ENCODE data around the gene LMNTD1. TPM values are rescaled to one million over a fixed set of nuclear protein-coding genes. Genes with fewer than 3 reads are reported as not detected.

Gene LMNTD1
- total and polyA plus RNA-seq, 2 of the 4 experiments (the other 2 are of a cell fraction): 1.5 to 4.3 TPM

DNA sequence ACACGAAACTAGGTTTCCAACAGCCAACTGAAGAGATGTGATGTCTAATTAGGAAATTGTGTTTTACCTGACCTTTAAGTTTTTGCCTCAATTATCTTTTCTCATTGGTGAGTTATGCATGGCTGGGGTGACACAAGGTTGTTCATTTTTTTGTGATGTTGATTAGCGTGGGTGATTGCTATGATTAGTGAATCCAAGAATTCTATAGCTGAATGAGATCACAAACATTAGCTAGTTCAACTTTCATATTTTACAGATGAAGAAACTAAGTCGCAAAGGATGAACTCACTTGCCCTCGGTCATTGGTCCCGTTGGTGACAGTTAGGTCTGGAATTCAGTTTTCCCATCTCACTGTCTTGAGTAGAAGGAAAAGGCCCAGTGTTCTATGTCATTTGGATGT, 32.6 kb upstream of the LMNTD1 start:
- Histone ChIP-seq H3K18ac (ENCODE audit: low read depth, low read length) (no peak overlapping the region), H3K9ac (ENCODE audit: low read depth, low read length) (no peak overlapping the region), H2BK20ac (ENCODE audit: low read depth, low read length) (no peak overlapping the region), H3K9me1 (ENCODE audit: insufficient read depth, low read length) (no peaks in the 10 kb centered on the region), H3K27ac (ENCODE audit: insufficient read depth, low read length) (no peak overlapping the region), H3K23ac (ENCODE audit: low read depth, low read length) (no peak overlapping the region), H4K20me1 (ENCODE audit: insufficient read depth, low read length) (no peaks in the 10 kb centered on the region), H3K4me2 (ENCODE audit: low read depth, low read length) (no peak overlapping the region), H3K36me3 (ENCODE audit: control insufficient read depth, insufficient read depth, low read length) (no peaks in the 10 kb centered on the region), H3K4me1 (ENCODE audit: control insufficient read depth, insufficient read depth, low read length) (peaks cover 3% of the 10 kb centered on the region; the same call in 1 of the 2 replicates), H4K8ac (ENCODE audit: low read depth in 2 of 2, low read length in 2 of 2) (no peak overlapping the region), H2BK120ac (ENCODE audit: low read depth, low read length) (no peak overlapping the region), H2BK15ac (ENCODE audit: low read depth, low read length) (no peak overlapping the region), H3K79me1 (ENCODE audit: low read depth in 1 of 2, low read length in 2 of 2) (no peaks in the 10 kb centered on the region), H3K4me3 (ENCODE audit: insufficient read depth, low read depth, low read length) (no peak overlapping the region), H2AFZ (replicated peaks; ENCODE audit: low read length, poor library complexity) (no peak overlapping the region), H3K27me3 (ENCODE audit: control insufficient read depth, insufficient read depth, low read length) (no peaks in the 10 kb centered on the region), H4K91ac (ENCODE audit: insufficient read depth, low read depth, low read length) (no peak overlapping the region), H3K14ac (replicated peaks; ENCODE audit: low read depth, low read length) (no peak overlapping the region), H2BK5ac (ENCODE audit: low read depth, low read length, poor library complexity, severe bottlenecking) (no peak overlapping the region), H2AK5ac (ENCODE audit: low read depth, low read length) (no peak overlapping the region), H3K9me3 (ENCODE audit: control insufficient read depth, insufficient read depth, low read length) (peaks cover 4% of the 10 kb centered on the region), H2AK9ac (replicated peaks; ENCODE audit: low read depth, low read length, poor library complexity) (no peak overlapping the region), H4K5ac (ENCODE audit: low read depth, low read length) (no peak overlapping the region), H3K4ac (ENCODE audit: low read depth, low read length) (no peak overlapping the region), H3K56ac (ENCODE audit: extremely low read depth, insufficient read depth, low read length) (no peak overlapping the region)
- TF ChIP-seq MXI1 (IDR thresholded peaks at IDR 0.05; ENCODE audit: borderline replicate concordance, low read depth, low read length) (no peak), MAFK (IDR thresholded peaks at IDR 0.05; ENCODE audit: low read depth, low read length) (no peak), RCOR1 (IDR thresholded peaks at IDR 0.05; ENCODE audit: insufficient replicate concordance, low read length) (no peak), FOS (IDR thresholded peaks at IDR 0.05; ENCODE audit: low read depth, low read length) (no peak), SMC3 (IDR thresholded peaks at IDR 0.05; ENCODE audit: low read depth, low read length) (no peak), CHD1 (IDR thresholded peaks at IDR 0.05; ENCODE audit: low read depth, low read length) (no peak), CEBPB (IDR thresholded peaks at IDR 0.05; ENCODE audit: low read depth, low read length) (no peak)
- TF ChIP-seq, protein P1, sequence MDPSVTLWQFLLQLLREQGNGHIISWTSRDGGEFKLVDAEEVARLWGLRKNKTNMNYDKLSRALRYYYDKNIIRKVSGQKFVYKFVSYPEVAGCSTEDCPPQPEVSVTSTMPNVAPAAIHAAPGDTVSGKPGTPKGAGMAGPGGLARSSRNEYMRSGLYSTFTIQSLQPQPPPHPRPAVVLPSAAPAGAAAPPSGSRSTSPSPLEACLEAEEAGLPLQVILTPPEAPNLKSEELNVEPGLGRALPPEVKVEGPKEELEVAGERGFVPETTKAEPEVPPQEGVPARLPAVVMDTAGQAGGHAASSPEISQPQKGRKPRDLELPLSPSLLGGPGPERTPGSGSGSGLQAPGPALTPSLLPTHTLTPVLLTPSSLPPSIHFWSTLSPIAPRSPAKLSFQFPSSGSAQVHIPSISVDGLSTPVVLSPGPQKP (IDR thresholded peaks at IDR 0.05; ENCODE audit: borderline replicate concordance, low read depth, low read length): no peak
- TF ChIP-seq, protein P2, sequence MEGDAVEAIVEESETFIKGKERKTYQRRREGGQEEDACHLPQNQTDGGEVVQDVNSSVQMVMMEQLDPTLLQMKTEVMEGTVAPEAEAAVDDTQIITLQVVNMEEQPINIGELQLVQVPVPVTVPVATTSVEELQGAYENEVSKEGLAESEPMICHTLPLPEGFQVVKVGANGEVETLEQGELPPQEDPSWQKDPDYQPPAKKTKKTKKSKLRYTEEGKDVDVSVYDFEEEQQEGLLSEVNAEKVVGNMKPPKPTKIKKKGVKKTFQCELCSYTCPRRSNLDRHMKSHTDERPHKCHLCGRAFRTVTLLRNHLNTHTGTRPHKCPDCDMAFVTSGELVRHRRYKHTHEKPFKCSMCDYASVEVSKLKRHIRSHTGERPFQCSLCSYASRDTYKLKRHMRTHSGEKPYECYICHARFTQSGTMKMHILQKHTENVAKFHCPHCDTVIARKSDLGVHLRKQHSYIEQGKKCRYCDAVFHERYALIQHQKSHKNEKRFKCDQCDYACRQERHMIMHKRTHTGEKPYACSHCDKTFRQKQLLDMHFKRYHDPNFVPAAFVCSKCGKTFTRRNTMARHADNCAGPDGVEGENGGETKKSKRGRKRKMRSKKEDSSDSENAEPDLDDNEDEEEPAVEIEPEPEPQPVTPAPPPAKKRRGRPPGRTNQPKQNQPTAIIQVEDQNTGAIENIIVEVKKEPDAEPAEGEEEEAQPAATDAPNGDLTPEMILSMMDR (conservative IDR thresholded peaks at IDR 0.05; ENCODE audit: low read depth, low read length): no peak
- TF ChIP-seq, protein P3, sequence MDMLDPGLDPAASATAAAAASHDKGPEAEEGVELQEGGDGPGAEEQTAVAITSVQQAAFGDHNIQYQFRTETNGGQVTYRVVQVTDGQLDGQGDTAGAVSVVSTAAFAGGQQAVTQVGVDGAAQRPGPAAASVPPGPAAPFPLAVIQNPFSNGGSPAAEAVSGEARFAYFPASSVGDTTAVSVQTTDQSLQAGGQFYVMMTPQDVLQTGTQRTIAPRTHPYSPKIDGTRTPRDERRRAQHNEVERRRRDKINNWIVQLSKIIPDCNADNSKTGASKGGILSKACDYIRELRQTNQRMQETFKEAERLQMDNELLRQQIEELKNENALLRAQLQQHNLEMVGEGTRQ (IDR thresholded peaks at IDR 0.05; ENCODE audit: low read depth, low read length): no peak
- intact Hi-C loops (cut with micrococcal nuclease) (no loop called here), dilution Hi-C loops (cut with HindIII; ENCODE audit: low sequenced_read_pairs, unreplicated experiment) (no loop called here), in situ Hi-C loops (cut with MboI; ENCODE audit: low sequenced_read_pairs) (no loop called here)
- CTCF ChIA-PET: no interaction called here
- DNase-seq (no peak), ATAC-seq (ENCODE audit: low read depth) (no peak)
- no CpG with 5 or more reads among the region's 5 CpGs for WGBS, 2 experiments (ENCODE audit: extremely low coverage in 2 of 2, insufficient read length in 1 of 2)
- POLR2A ChIA-PET (ENCODE audit: unreplicated experiment): no interaction called here
- BruUV-seq (replicated peaks): no TSS peak

Data from IMR-90 (cell line).